HG02798 (cell line): ENCODE data around the gene TAX1BP1.

Experiments used
- ATAC-seq: cut with Tn5 transposase; IDR thresholded peaks from one replicate; pipeline ENCODE4 v1.9.1; 2021; ENCODE audit warnings: mild to moderate bottlenecking; ENCODE audit not compliant: unreplicated experiment, poor library complexity

TAX1BP1 gene

DNA sequence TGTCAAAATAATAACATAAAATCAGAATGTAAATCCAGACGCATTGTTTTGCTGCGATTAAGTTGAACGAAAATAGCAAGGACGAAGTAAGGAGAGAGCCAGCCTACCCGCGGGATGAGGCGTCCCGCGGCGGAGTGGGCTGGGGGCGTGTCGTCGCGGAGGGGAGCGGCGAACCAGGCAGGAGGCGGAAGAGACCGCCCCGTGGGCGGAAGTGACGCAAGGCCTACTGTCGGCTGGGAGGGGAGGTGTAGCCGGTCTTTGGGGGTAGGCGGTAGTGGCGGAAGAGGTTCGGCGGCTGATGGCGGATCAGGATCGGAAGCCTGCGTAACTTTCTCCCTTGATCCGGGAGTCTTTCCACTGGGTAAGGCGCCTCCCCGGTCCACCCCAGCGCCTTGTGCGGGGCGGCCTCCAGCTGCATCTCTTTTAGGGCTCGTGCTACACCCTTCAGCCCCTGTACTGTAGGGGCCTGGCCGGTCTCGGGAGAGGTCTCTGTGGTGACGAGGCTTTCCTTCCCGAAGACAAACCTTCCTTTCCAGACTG, at the start of gene TAX1BP1:
Gene TAX1BP1, plus strand, starts transcription at position 254 of the 540 bp plus-strand sequence. CDS start 8,363 bp downstream, outside the sequence.
- peak; percentile 97 for ATAC-seq

DNA sequence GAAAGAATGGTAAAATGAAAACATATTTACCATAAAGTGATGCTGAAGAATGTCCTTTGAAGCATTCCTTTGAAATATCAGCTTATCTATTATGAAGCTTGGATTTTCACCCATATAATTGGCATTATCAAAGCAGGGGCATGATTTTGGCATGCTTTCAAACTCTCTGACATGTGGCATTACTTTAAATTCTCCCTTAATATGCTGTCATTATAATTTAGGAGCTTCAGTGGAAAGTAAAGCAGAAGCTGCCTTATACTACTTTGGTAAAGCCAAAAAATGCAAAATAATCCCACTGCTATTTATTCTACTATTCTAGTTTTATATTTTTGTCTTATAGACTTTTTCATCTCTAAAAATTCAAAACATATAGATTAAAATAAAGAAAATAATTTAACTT, 49.3 kb upstream of the TAX1BP1 start:
- ATAC-seq: no peak

DNA sequence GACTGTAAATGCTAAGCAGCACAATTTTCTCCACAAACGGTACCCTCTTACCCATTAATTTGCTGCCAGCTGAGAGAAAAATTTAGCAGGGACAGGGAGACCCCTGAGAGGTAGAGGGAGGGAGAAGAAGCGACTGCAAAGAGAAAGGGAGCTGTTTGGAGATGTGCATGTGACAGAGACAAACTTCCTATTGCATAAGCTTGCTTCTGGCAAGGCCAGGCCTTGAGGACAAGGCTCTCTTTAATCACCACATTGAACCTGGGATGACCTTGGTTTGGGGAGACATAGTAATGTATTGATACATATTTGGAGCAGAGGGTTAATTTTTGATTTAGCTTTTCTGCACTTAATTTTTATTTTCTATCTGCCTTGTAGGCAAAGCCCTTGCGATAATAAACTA, 46.2 kb upstream of the TAX1BP1 start:
- no peak for ATAC-seq

DNA sequence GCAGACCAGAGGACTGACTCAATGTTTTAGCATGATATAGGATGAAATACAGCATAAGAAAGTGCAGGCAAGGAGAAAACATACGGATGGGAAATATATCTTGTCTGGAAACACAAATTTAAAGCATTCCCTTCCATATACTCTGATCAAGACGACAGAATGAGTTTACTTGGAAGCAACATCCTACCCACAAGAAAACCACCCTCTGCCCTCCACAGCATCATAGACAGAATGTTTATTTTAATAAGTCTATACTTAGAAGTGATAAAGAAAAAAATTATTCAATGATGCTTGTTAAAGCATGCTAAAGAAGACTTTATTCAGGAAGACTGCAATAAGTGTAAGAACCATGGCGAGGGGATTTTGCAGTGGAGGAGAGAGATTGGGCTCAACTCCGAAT, 44.9 kb upstream of the TAX1BP1 start:
- no peak for ATAC-seq

DNA sequence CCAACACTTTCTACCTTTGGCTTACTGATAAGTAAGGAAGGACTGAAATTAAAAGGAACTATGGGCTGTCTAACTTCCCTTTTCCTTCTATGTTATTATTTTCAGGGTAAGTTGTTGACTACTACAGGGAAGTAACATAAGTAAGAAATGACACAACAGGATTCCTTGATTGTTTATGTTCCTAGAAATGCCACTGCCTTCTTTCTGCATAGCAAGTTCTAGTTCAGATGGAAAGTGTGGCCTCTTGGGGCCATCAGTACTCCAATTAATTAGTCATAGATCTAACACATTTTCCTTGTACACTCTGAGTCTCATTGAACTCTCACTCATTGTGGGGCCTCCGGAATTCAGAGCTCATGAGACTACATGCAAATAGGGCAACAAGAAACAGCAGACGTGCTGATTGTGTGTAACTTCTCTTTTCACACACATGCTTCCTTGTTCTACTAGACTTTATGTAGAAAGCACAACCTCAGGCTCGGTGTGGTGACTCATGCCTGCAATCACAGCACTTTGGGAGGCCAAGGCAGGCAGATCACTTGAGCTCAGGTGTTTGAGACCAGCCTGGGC, 42.0 kb upstream of the TAX1BP1 start:
- ATAC-seq: peak; percentile 82

DNA sequence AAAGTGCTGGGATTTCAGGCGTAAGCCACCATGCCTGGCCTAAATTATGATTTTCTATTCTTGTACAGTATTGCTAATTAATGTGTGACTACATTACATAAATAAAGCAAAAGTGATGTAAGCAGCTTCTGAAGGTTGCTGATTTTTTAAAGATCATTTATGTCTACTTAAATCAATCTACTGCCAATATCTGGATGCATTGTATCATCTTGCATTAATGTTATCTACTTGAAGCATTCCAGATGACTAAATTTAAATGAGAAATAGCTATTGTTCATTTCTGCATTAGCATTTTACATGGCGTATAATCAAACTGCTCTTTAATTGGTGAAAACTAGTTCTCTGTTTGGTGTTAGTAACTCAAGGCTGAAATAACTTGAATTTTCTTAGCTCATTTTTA, 40.2 kb upstream of the TAX1BP1 start:
- ATAC-seq: no peak

DNA sequence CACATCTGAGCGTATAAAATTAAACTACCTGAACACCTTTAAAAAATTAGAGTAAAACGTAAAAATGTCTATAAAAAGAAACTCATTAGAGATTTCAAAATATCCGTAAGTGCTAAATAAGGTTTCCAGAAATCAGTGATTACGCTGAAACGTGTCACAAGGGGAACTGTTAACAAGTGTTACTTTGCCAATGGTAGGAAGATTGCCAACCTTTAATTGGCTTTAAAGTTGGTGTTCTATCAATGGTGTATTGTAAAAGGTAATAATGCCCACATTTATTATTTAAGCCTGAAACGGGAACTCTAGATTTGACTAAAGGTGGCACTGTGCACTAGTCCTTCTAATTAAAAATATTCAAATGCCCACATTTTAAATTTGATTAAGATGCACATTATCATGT, 39.5 kb upstream of the TAX1BP1 start:
- ATAC-seq: no peak

DNA sequence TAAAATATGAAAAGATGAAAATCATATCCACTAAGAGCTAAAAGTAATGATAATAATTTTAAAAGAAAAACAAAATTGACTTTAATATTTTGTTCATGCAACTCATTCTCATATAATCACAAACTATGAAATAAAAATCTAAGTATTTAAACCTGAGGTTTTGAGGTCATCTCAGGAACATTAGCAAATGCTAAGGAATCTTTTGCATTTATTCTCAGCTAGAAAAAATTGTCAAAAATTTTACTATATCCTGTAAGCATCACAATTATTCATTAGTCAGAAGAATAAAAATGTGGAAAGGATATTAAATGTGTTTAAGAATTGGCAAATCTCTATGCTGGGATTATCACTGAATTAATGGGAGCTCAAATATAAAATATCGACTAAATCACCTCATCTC, 36.8 kb upstream of the TAX1BP1 start:
- no peak for ATAC-seq

DNA sequence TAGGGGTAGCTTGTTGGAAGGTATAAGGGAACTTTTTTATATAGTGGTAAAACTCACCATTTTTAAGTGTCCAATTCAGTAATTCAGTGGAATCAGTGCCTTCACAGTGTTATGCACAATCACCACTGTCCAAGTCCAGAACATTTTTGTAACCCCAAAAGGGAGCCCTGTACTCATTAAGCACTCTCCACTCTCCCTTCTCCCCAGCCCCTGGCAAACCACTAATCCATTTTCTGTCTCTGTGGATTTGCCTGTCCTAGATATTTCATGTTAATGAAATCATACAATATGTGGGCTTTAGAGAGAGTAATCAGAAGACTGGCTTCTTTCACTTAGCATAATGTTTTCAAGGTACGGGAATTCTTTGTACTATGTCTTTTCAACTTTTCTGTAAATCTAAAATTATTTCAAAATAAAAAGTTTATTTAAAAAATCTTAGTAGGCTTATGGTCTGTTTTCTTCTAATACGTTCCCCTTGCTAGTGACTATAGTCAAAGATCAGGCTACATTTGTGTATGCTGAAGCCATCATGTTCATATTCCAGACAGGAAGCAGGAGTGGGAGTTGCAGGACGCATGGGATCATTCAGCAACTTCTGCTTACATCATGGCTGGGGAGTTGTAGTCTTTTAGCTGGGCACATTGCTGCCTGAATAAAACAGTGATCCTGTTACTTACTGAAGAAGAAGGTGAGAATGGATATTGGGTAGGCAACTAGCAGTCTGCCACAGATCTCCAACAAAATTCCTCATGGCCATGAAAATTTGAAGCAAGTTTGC, 35.4 kb upstream of the TAX1BP1 start:
- ATAC-seq: no peak

DNA sequence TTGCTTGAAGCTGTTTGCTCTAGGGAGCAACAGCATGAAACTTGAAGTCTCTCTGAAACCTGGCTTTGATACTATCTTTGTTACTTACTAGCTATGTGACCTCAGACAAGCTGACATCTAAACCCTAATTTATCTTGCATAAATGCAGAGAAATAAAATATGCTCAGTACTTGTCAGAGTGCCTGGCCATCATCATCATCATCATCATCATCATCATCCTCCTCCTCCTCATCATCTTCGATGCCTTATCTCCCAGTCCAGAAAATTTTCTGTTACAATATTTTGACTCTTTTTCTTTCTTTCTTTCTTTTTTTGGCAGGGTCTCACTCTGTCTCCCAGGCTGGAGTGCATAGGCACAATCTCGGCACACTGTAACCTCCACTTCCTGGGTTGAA, 34.8 kb upstream of the TAX1BP1 start:
- no peak for ATAC-seq

DNA sequence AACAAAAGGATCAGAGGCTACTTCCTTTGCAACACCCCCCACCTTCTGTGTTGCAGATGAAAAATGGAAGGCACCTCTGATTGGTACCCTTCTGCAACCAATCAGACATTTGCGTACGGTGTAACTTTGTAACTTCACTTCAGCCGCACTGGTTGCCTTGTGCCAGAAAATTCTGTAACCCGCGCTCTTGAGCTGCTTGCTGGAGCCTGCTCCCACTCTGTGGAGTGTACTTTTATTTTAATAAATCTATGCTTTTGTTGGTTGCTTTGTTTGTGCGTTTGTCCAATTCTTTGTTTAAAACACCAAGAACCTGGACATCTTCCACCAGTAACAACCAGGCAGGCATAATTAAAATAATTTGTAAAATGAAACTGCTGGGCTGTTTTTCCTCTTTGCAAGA, 31.5 kb upstream of the TAX1BP1 start:
- no peak for ATAC-seq

DNA sequence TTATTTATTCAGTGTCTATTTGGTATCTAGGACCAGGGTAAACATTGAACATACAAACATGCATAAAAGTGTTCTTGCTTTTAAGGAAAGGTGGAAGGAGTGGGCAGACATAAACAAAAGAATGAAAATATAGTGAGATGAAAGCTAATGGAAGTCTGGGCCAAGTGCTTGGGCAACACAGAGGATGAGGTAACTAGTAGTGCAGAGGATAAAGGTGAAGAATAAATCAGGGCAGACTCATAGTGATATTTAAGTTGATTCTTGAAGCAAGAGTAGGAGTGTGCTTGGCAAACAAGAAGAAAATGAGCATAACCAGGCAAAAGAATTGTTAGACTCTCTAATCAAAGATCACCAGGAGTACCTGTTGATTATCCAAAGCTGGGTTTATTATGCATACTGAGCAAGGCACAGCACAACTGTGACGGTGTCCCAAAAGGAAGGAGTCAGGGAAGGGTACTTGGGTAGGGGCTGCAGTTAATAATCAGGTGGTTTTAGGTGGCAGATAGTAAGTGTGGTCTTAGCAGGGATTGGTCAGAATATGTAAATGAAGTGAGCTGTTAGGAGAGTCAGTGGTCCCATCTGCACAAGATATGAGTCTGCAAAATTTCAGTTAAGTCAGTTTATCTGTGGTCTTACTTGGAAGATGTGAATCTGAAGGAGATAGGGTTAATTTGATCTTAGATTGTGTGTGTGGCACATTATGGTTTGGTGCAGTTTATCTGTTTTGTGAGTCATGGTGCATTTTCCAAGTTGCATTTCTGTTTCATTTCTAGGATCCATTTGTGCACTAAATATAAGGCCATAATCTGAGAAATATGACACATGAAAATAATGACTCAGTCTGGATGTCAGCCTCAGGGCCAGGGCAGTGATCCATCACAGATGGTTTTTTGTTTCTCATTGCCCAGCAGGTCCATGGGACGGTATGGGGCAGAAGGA, 30.6 kb upstream of the TAX1BP1 start:
- no peak for ATAC-seq

DNA sequence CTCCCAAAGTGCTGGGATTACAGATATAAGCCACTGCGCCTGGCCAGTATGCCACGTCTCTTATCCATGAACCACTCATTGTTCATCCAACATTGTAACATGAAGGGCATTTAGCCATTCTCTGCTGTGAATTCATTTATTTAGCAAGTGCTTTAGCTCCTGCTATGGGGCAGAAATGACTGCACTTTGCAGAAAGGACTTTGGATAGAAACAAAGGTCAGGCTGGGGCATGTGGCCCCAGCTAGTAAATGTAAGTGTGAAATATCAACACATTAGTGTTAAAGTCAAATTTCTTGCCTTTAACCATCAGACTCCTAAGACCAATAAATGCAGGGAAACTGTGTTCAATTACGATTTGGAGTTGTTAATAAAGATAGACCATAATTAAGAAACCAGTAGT, 27.7 kb upstream of the TAX1BP1 start:
- ATAC-seq: no peak

DNA sequence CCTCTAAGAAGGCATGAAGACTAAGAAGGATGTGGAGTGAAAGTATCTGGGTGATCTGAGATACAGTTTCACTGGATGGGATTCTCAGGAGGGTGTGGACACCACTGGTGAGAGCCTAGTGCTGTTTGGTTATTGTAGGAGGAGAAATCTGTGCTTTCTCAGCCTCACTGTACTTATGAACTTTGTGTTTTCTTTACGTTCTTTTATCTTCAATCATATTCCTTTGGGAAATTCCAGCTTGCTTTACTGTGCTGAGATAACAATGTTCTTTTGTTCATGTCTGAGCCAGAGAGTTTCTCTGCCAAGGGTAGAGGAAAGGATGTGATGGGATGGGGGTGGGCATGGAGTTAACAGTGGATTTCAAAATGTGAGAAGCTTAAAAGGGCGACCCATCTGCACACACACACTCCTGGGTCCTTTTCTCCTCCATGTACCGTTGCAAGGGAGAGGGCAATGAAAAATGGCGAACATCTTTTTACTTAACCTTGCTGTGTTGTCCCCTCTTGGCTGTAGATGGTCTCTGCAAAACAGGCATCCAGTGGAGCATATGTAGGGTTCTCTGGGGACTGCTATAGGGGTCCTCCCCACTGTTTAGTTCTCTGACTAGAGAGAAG, 25.0 kb upstream of the TAX1BP1 start:
- ATAC-seq: no peak

DNA sequence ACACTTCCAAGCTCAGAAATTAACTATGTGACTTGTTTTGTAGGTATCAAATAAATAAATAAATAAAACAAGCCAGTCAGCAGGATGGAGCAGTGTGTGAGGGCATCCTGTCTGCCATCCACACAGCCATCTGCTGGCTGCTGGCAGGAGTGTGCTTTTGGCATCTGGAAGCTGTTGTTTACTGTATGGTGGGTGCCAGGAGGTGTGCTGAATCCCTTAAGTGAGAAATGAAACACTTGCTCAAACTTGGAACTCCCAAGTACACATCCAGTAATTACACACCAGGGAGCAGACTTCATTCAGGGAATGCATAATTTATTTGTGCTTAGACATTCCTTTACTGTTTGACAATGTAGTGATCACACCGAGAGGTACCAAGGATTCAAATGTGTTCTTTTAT, 16.9 kb upstream of the TAX1BP1 start:
- no peak for ATAC-seq

DNA sequence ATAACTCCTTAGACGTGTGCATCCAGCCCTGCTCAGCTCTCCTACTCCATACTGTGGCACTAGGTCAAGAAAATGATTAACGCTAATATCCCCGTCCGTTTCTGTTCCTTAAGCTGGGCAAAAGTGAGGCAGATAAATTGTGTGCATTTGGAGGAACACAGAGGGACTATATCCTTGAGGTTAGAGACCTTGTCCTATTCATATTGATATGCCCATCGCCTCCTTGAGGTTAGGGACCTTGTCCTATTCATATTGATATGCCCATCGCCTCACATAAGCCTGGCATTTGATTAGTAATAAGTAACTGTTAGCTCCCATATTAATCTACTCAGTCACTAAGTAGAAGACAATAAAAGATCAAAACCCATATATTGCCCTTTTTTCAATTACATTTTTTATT, 12.9 kb upstream of the TAX1BP1 start:
- no peak for ATAC-seq

DNA sequence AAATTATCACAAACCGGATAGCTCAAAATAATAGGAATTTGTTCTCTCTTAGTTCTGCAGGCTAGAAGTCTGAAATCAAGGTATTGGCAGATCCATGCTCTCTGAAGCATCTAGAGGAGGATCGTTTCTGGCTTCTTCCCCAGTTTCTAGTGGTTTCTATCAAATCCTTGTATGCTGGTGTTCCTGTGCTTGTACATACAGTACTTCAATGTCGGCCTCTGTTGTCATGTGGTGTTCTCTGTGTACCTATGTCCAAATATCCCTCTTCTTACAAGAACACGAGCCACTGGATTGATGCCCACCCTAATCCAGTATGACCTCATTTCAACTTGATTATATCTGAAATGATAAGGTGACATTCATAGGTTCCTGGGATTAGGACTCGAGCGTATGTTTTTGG, 9.8 kb upstream of the TAX1BP1 start:
- ATAC-seq: no peak

DNA sequence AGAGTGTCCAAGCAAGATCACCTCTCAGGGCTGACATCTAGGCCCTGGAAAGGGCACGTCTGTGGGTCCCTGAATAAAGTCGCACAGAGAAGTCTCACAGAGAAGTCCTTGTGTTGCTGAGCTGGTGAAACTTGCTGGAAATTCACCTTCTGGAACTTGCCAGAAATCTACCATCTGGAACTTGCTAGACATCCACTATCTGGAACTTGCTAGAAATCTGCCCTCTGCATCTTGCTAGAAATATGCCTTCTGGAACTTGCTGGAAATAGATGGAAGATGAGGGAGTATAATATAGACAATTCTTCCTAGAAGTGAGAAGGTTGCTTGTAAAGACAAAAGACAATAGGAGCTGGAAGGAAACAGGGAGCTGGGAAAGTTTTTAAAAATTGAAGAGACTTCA, 5.4 kb upstream of the TAX1BP1 start:
- ATAC-seq: no peak

DNA sequence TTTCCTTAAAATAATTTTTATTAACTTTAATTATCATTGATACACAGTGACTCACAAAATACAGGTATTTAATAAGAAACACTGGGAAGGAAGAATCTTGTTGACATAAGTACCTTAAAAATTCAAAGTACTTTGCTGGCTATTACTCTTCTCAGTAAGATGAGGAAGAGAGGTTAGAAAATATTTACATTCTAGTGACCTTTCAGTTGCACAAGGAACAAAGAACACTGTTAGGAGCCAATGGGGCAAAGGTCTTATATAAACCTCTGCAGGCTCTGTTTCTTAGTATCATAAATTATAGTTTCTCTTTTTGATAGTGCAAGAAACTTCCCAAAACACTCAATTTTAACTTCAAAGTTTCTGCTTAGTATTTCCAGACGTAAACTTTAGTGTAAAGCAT, 4.8 kb upstream of the TAX1BP1 start:
- no peak for ATAC-seq

DNA sequence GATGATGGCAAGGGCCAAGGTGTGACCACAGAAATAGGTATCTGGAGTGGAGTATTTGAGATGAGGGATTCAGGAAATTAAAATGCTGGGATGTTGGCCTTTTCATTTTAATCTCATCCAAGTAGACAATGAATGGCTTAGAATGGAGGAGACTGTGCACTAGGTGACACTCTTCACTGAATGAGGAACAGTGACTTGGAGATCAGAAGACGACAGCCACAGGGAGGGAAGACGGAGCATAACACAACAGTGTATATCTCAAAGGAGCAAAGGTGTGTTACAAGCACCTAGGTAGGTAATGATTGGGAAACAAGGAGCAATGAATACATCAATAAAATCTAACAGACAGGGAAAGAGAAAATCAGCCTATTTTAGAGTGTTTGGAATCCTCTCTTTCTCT, 4.1 kb upstream of the TAX1BP1 start:
- no peak for ATAC-seq

DNA sequence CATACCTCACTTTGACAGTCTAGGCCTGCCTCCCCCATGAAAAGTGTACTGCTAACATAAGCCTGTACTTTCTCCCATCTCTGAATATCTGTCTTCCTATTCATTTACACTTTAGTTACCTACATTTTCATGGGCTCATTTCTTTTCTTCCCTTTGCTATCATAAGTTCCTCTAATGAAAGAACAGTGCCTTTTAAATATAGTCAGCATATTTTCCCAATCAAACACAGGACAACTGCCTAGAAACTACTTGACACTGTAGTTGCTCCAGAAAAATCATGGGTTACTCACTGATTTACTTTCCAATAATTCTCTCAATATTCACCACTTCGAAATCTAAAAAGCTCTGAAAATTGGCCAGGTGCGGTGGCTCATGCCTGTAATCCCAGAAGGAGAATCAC, 2.8 kb upstream of the TAX1BP1 start:
- no peak for ATAC-seq
